CD4-positive, alpha-beta memory T cell (primary cell): Measurements from ENCODE around the gene FBXO10. TPM values are rescaled to one million over a fixed set of nuclear protein-coding genes. Genes with fewer than 3 reads are reported as not detected.

Experiments used
- CTCF ChIA-PET: fragments of 350-600 bp; sonication (Branson Sonifier 250); formaldehyde crosslinking; loops from one replicate; lab custom pipeline; 2021; ENCODE audit warnings: inconsistent platforms; ENCODE audit not compliant: partially characterized antibody; lab: Charles Lee
- POLR2A ChIA-PET: fragments of 350-600 bp; sonication (Branson Sonifier 250); formaldehyde crosslinking; loops from one replicate; lab custom pipeline; 2021; ENCODE audit not compliant: partially characterized antibody; lab: Charles Lee
- DNase-seq, 5 donors: peaks; one replicate each; pipeline versions ENCODE4 v3.0.0 to v3.0.0-alpha.2; 2020 to 2022; ENCODE audit warnings: mixed read lengths in 1 of 5
- H3K27ac ChIP-seq: one replicate; pipeline ENCODE4 v1.7.0; 2013; ENCODE audit warnings: low read depth, low read length
- H3K27me3 ChIP-seq: 2 replicates; pipeline ENCODE4 v1.7.0; 2013; ENCODE audit warnings: mild to moderate bottlenecking, low read length, moderate library complexity; ENCODE audit not compliant: insufficient read depth
- H3K36me3 ChIP-seq: 2 replicates; pipeline ENCODE4 v1.7.0; 2013; ENCODE audit warnings: mild to moderate bottlenecking, low read length, moderate library complexity; ENCODE audit not compliant: insufficient read depth
- H3K4me1 ChIP-seq: 2 replicates; pipeline ENCODE4 v1.7.0; 2013; ENCODE audit warnings: mild to moderate bottlenecking, low read length, moderate library complexity; ENCODE audit not compliant: insufficient read depth
- H3K4me3 ChIP-seq, 2 donors: one replicate each; pipeline ENCODE4 v1.7.0; 2013; ENCODE audit warnings: low read length in 2 of 2, mild to moderate bottlenecking in 1 of 2
- H3K9me3 ChIP-seq, 2 donors: one replicate each; pipeline ENCODE4 v1.7.0; 2013; ENCODE audit warnings: low read length in 2 of 2, control low read depth in 1 of 2; ENCODE audit not compliant: control insufficient read depth in 1 of 2
- H3K27ac Mint-ChIP-seq, 7 donors: one replicate each; pipeline ENCODE4 v1.8.0; 2020 to 2021; ENCODE audit warnings: mixed read lengths in 7 of 7, mild to moderate bottlenecking in 6 of 7, inconsistent platforms in 3 of 7, moderate library complexity in 3 of 7
- H3K27me3 Mint-ChIP-seq, 2 donors: one replicate each; pipeline ENCODE4 v1.8.0; 2020 to 2021; ENCODE audit warnings: mixed read lengths in 2 of 2
- H3K36me3 Mint-ChIP-seq, 2 donors: one replicate each; pipeline ENCODE4 v1.8.0; 2020 to 2021; ENCODE audit warnings: mixed read lengths in 2 of 2, inconsistent platforms in 1 of 2, mild to moderate bottlenecking in 1 of 2
- H3K4me1 Mint-ChIP-seq, 4 donors: one replicate each; pipeline ENCODE4 v1.8.0; 2020 to 2021; ENCODE audit warnings: mixed read lengths in 4 of 4, mild to moderate bottlenecking in 1 of 4
- H3K4me3 Mint-ChIP-seq, 8 donors: one replicate each; pipeline ENCODE4 v1.8.0; 2020 to 2021; ENCODE audit warnings: mixed read lengths in 8 of 8, mild to moderate bottlenecking in 7 of 8, moderate library complexity in 6 of 8, inconsistent platforms in 3 of 8
- H3K9me3 Mint-ChIP-seq, 8 donors: one replicate each; pipeline ENCODE4 v1.8.0; 2020 to 2021; ENCODE audit warnings: mixed read lengths in 8 of 8, mild to moderate bottlenecking in 5 of 8, inconsistent platforms in 3 of 8, moderate library complexity in 1 of 8
- intact Hi-C: fragments of 100-400 bp; cut with micrococcal nuclease; formaldehyde crosslinking; loops from one replicate; pipeline ENCODE4 v1.15.1; 2023
- polyA plus RNA-seq, 2 donors: library from polyadenylated mRNA; unstranded; fragments of 300-500 nt; fragmentation: Illumina TruSeq; gene quantifications; one replicate each; pipeline ENCODE4 v1.2.3, GENCODE V29; 2021
- total RNA-seq, 2 experiments: library from RNA; stranded (reverse); gene quantifications; one replicate each; pipeline ENCODE4 v1.2.3, GENCODE V29; 2021

FBXO10 gene
- total and polyA plus RNA-seq, 4 experiments from 2014 or later, result 3.2 to 6.1 (median 5.2) TPM

DNA sequence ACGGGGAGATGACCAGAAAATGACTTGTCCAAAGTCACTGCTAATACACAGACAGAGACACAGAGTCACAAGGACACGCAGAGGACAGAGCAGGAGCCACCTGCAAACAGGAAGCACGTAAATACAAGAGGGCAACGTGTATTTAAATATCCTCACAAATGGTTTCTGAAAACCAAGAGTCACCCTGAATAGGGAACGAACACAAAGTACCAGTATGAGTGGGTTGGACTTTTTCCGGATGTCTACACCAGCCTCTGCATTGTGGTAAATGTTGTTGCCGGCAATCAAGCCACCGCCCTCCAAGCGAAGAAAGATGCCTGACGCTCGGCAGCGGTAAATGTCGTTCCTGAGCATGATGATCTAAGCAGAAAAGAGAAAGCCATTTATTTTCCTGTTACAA lies 44.5 kb downstream of the FBXO10 start:
- H3K4me3 Mint-ChIP-seq, result peak overlapping the region; percentile 70 to 83 (median 75)
- H3K4me3 ChIP-seq, result no peak overlapping the region
- peak overlapping the region; percentile 90 to 99 (median 97) for H3K27ac Mint-ChIP-seq

DNA sequence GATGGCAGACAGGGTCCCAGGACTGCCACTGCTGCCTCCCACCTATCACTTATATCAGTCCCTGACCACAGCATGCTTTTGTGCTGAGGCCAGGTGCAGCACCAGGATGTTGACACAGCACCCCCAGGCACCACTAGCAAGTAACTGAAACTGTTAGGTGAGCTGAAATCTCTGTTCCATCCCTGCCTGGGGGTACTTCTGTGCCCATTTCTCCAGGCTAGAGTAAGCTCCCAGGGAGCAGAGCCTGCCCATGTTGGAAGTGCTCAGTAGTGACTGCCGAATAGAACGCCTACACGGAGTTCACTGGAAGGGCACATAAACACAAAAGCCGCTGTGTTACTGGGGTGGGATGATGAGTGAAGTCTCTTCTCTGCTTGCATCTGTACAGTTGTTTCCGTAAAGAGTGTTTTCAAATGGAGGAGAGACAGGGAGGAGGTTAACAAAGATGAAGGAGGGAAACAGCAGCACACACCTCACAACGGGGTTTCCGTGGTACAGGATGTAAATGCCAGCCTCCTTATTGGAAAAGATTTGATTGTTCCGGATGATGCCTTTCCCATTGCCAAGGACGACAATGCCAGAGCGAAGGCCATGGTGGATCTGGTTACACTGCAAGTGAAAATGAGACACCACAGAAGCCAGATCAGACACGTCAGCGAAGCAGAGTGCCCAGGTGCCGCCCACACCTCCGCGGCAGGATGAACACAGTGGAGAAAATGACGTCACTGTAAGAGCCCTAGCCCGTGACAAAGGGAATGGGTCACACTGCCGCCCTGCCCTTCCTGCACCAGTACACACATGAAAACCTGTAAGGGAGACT lies 47.3 kb downstream of the FBXO10 start:
- peaks cover 15 to 18% of the 10 kb centered on the region in 2 donors for H3K36me3 Mint-ChIP-seq
- peak overlapping the region; percentile 75 to 92 (median 84) for H3K4me3 Mint-ChIP-seq
- H3K27me3 Mint-ChIP-seq, result no peaks in the 10 kb centered on the region
- peaks cover 31% of the 10 kb centered on the region for H3K4me1 ChIP-seq
- no peaks in the 10 kb centered on the region for H3K9me3 Mint-ChIP-seq
- H3K36me3 ChIP-seq, result no peaks in the 10 kb centered on the region
- no peaks in the 10 kb centered on the region for H3K27me3 ChIP-seq
- ChIA-PET CTCF (interaction anchor here (1.3 kb wide), 1 partner anchor 66 kb away, joined by 3 read pairs; no protein-coding TSS in a partner anchor), POLR2A (interaction anchor here (0.6 to 2.1 kb wide), 4 partner anchors 9 to 63 kb away, joined by 4 to 15 read pairs (median 6); partner anchors contain the start of genes POLR1E, TOMM5 and ZBTB5)
- peak; percentile 82 to 90 (median 87) for DNase-seq
- intact Hi-C loops, result loop anchor here (1.0 to 5.0 kb wide), 3 partner anchors 42 to 64 kb away; partner anchors contain the start of genes POLR1E, TOMM5 and ZBTB5
- peak overlapping the region; percentile 19 to 37 for H3K4me3 ChIP-seq
- H3K27ac ChIP-seq, result peak overlapping the region; percentile 70
- H3K4me1 Mint-ChIP-seq, result peaks cover 15 to 36% (median 25%) of the 10 kb centered on the region in 4 donors
- H3K9me3 ChIP-seq, result no peaks in the 10 kb centered on the region
- peak overlapping the region; percentile 91 to 99 (median 99) for H3K27ac Mint-ChIP-seq

More for the DNA sequence above, 44.5 kb downstream of the FBXO10 start:
- intact Hi-C loops, result no loop called here
- Histone ChIP-seq H3K9me3 (no peaks in the 10 kb centered on the region), H3K4me1 (peaks cover 31% of the 10 kb centered on the region), H3K36me3 (no peaks in the 10 kb centered on the region), H3K27ac (peak overlapping the region; percentile 75), H3K27me3 (no peaks in the 10 kb centered on the region)
- ChIA-PET CTCF (no interaction called here), POLR2A (interaction anchor here (1.4 to 2.2 kb wide), 2 partner anchors 23 to 46 kb away, joined by 3 to 14 read pairs; partner anchors contain the start of gene POLR1E)
- Mint-ChIP-seq H3K36me3 (peaks cover 2 to 4% of the 10 kb centered on the region in 2 donors), H3K9me3 (no peaks in the 10 kb centered on the region), H3K4me1 (peaks cover 15 to 36% (median 25%) of the 10 kb centered on the region in 4 donors), H3K27me3 (no peaks in the 10 kb centered on the region)
- DNase-seq, result peak; percentile 72 to 86 (median 84)

GRCh38 chr9:37523916-37524315 lies 52.3 kb downstream of the FBXO10 start:
- intact Hi-C loops, result no loop called here
- Mint-ChIP-seq H3K27me3 (no peaks in the 10 kb centered on the region), H3K9me3 (no peaks in the 10 kb centered on the region), H3K4me1 (peaks cover 6 to 10% (median 8%) of the 10 kb centered on the region in 4 donors), H3K27ac (peak overlapping the region in 1 of 7 donors; percentile 61), H3K4me3 (no peak overlapping the region), H3K36me3 (peaks cover 28 to 35% of the 10 kb centered on the region in 2 donors)
- Histone ChIP-seq H3K27ac (no peak overlapping the region), H3K4me3 (no peak overlapping the region), H3K36me3 (no peaks in the 10 kb centered on the region), H3K27me3 (no peaks in the 10 kb centered on the region), H3K9me3 (no peaks in the 10 kb centered on the region), H3K4me1 (peaks cover 10% of the 10 kb centered on the region)
- ChIA-PET POLR2A (no interaction called here), CTCF (no interaction called here)
- DNase-seq, result no peak

GRCh38 chr9:37522971-37523370 lies 53.2 kb downstream of the FBXO10 start:
- Mint-ChIP-seq H3K4me1 (peaks cover 0 to 1% (median 0%) of the 10 kb centered on the region in 4 donors), H3K36me3 (peaks cover 31 to 35% of the 10 kb centered on the region in 2 donors), H3K9me3 (no peaks in the 10 kb centered on the region), H3K4me3 (no peak overlapping the region), H3K27ac (peak overlapping the region in 1 of 7 donors; percentile 53), H3K27me3 (no peaks in the 10 kb centered on the region)
- H3K27me3 ChIP-seq, result no peaks in the 10 kb centered on the region
- ChIA-PET CTCF (no interaction called here), POLR2A (no interaction called here)
- peaks cover under 1% of the 10 kb centered on the region for H3K4me1 ChIP-seq
- H3K9me3 ChIP-seq, result no peaks in the 10 kb centered on the region
- DNase-seq, result no peak
- no peak overlapping the region for H3K27ac ChIP-seq
- no peak overlapping the region for H3K4me3 ChIP-seq
- intact Hi-C loops, result no loop called here
- no peaks in the 10 kb centered on the region for H3K36me3 ChIP-seq

DNA sequence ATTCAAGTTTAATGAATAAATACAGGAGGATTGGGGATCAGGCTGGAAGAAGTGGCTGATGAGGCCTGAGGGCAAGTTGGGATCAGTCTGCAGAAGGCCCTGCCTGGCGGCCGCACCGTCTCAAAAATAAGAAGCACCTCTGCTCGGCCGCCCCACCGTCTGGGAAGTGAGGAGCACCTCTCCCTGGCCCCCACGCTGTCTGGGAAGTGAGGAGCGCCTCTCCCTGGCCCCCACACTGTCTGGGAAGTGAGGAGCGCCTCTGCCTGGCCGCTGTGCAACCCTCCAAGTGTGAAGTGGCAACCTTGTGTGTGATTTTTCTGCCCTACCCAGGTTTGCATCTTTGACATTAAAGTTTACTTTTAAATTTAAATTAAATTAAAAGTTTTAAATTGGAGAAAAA lies 55.1 kb downstream of the FBXO10 start:
- DNase-seq, result no peak
- Mint-ChIP-seq H3K4me1 (no peaks in the 10 kb centered on the region), H3K4me3 (no peak overlapping the region), H3K27ac (peak overlapping the region in 1 of 7 donors; percentile 67), H3K9me3 (no peaks in the 10 kb centered on the region), H3K27me3 (no peaks in the 10 kb centered on the region), H3K36me3 (peaks cover 29 to 31% of the 10 kb centered on the region in 2 donors)
- Histone ChIP-seq H3K4me3 (no peak overlapping the region), H3K4me1 (no peaks in the 10 kb centered on the region), H3K27me3 (no peaks in the 10 kb centered on the region), H3K27ac (no peak overlapping the region), H3K36me3 (no peaks in the 10 kb centered on the region), H3K9me3 (no peaks in the 10 kb centered on the region)
- POLR2A ChIA-PET, result no interaction called here
- intact Hi-C loops, result no loop called here
- CTCF ChIA-PET, result no interaction called here

- no peaks in the 10 kb centered on the region for H3K4me1 Mint-ChIP-seq
- ChIA-PET POLR2A (interaction anchor here (0.6 kb wide), 1 partner anchor 8 kb away, joined by 4 read pairs; no protein-coding TSS in a partner anchor), CTCF (interaction anchor here (0.7 kb wide), 1 partner anchor 98 kb away, joined by 3 read pairs; no protein-coding TSS in a partner anchor)
Observed at GRCh38 chr9:37520641-37521040, 55.5 kb downstream of the FBXO10 start.

GRCh38 chr9:37517923-37518322 lies 58.3 kb downstream of the FBXO10 start:
- H3K27ac Mint-ChIP-seq, result no peak overlapping the region
- intact Hi-C loops, result no loop called here

More at GRCh38 chr9:37520641-37521040, 55.5 kb downstream of the FBXO10 start:
- intact Hi-C loops, result no loop called here
- peak overlapping the region in 3 of 7 donors; percentile 45 to 67 (median 57) for H3K27ac Mint-ChIP-seq
- DNase-seq, result no peak
- no peaks in the 10 kb centered on the region for H3K27me3 ChIP-seq
- no peak overlapping the region for H3K4me3 ChIP-seq
- H3K36me3 ChIP-seq, result no peaks in the 10 kb centered on the region
- H3K9me3 Mint-ChIP-seq, result no peaks in the 10 kb centered on the region
- no peaks in the 10 kb centered on the region for H3K4me1 ChIP-seq
- no peaks in the 10 kb centered on the region for H3K9me3 ChIP-seq
- H3K27me3 Mint-ChIP-seq, result no peaks in the 10 kb centered on the region
- H3K4me3 Mint-ChIP-seq, result no peak overlapping the region
- H3K36me3 Mint-ChIP-seq, result peaks cover 29 to 31% of the 10 kb centered on the region in 2 donors
- no peak overlapping the region for H3K27ac ChIP-seq

More at GRCh38 chr9:37517923-37518322, 58.3 kb downstream of the FBXO10 start:
- ChIA-PET POLR2A (interaction anchor here (1.2 kb wide), 1 partner anchor 32 kb away, joined by 3 read pairs; the partner anchor contains the start of gene POLR1E), CTCF (no interaction called here)
- Mint-ChIP-seq H3K4me3 (no peak overlapping the region), H3K27me3 (no peaks in the 10 kb centered on the region), H3K9me3 (no peaks in the 10 kb centered on the region), H3K36me3 (peaks cover 16 to 17% of the 10 kb centered on the region in 2 donors), H3K4me1 (peaks cover 0 to 2% (median under 1%) of the 10 kb centered on the region in 4 donors)
- no peak overlapping the region for H3K4me3 ChIP-seq
- H3K36me3 ChIP-seq, result no peaks in the 10 kb centered on the region
- DNase-seq, result no peak
- no peaks in the 10 kb centered on the region for H3K4me1 ChIP-seq
- no peak overlapping the region for H3K27ac ChIP-seq
- H3K27me3 ChIP-seq, result no peaks in the 10 kb centered on the region
- no peaks in the 10 kb centered on the region for H3K9me3 ChIP-seq
